GM12878 (cell line): ENCODE results near the gene MEIS1. TPM values are rescaled to one million over a fixed set of nuclear protein-coding genes. Genes with fewer than 3 reads are reported as not detected.

ENCODE experiments used
- ATAC-seq: fragments of 200-7000 bp; cut with Tn5 transposase; 3 replicates; pipeline ENCODE4 v1.9.1; 2020; ENCODE audit warnings: mild to moderate bottlenecking, moderate library complexity
- BruUV-seq: library from RNA; stranded (reverse); fragments of 400-500 nt; replicated peaks from 2 replicates; lab custom pipeline; 2021; lab: Mats Ljungman, UMichigan
- CTCF ChIA-PET: fragments of 300-600 bp; sonication (Branson Sonifier 250); formaldehyde crosslinking; extraction: SDS; loops from one replicate; lab custom pipeline; 2021; ENCODE audit warnings: inconsistent platforms; lab: Yijun Ruan, JAX
- POLR2A ChIA-PET: fragments of 350-600 bp; formaldehyde crosslinking; extraction: SDS; loops from one replicate; lab custom pipeline; 2021; ENCODE audit warnings: inconsistent platforms; lab: Charles Lee
- RAD21 ChIA-PET: fragments of 300-600 bp; sonication (Branson Sonifier 250); formaldehyde crosslinking; loops from one replicate; lab custom pipeline; 2023; ENCODE audit warnings: antibody characterized with exemption; ENCODE audit not compliant: unreplicated experiment; lab: Charles Lee
- SMC1A ChIA-PET: fragments of 300-600 bp; sonication (Branson Sonifier 250); formaldehyde crosslinking; loops from one replicate; lab custom pipeline; 2023; ENCODE audit not compliant: unreplicated experiment, uncharacterized antibody; lab: Charles Lee
- DNase-seq: peaks from one replicate; pipeline ENCODE4 v3.0.0-alpha.2; 2011; ENCODE audit warnings: low read depth, low spot score
- FAIRE-seq: peaks from 3 replicates; lab custom pipeline; 2011; peaks lifted over from hg19 to GRCh38; lab: Jason Lieb, UNC
- H2AFZ ChIP-seq: 2 replicates; pipeline ENCODE4 v1.6.0; 2011; ENCODE audit warnings: low read depth, low read length, control low read depth; ENCODE audit not compliant: control insufficient read depth
- H3K27ac ChIP-seq: 2 replicates; pipeline ENCODE4 v1.5.1; 2011; ENCODE audit warnings: control low read depth; ENCODE audit not compliant: control insufficient read depth, insufficient read depth
- H3K27me3 ChIP-seq, 2 experiments: replicated peaks in 1 of 2; 2 replicates each; pipeline versions ENCODE4 v1.6.0 to v1.6.1; 2011; ENCODE audit warnings: low read length in 1 of 2; ENCODE audit not compliant: control insufficient read depth in 2 of 2, insufficient read depth in 2 of 2
- H3K36me3 ChIP-seq, 2 experiments: 2 replicates each; pipeline ENCODE4 v1.5.1; 2011; ENCODE audit warnings: low read length in 1 of 2; ENCODE audit not compliant: control insufficient read depth in 2 of 2, insufficient read depth in 2 of 2
- H3K4me1 ChIP-seq: 2 replicates; pipeline ENCODE4 v1.6.1; 2011; ENCODE audit warnings: mild to moderate bottlenecking, low read length, moderate library complexity, mixed read lengths; ENCODE audit not compliant: control insufficient read depth, insufficient read depth
- H3K4me2 ChIP-seq: 2 replicates; pipeline ENCODE4 v1.6.0; 2011; ENCODE audit warnings: control low read depth; ENCODE audit not compliant: control insufficient read depth, insufficient read depth
- H3K4me3 ChIP-seq: fragments of 200-600 bp; sonication (generic); 2 replicates; pipeline ENCODE4 v1.5.1; 2016
- H3K79me2 ChIP-seq: 2 replicates; pipeline ENCODE4 v1.6.0; 2011; ENCODE audit warnings: low read length; ENCODE audit not compliant: control insufficient read depth, insufficient read depth
- H3K9ac ChIP-seq: 2 replicates; pipeline ENCODE4 v1.8.0; 2011; ENCODE audit warnings: low read length, control low read depth, mixed read lengths; ENCODE audit not compliant: control insufficient read depth, insufficient read depth
- H3K9me3 ChIP-seq: replicated peaks from 3 replicates; pipeline ENCODE4 v1.5.1; 2011; ENCODE audit warnings: mild to moderate bottlenecking, low read length; ENCODE audit not compliant: control insufficient read depth, insufficient read depth
- H4K20me1 ChIP-seq: 2 replicates; pipeline ENCODE4 v1.6.0; 2011; ENCODE audit not compliant: control insufficient read depth, insufficient read depth
- BCL11A ChIP-seq: IDR thresholded peaks from 2 replicates; pipeline ENCODE4 v1.6.1; 2011; ENCODE audit warnings: low read depth, low read length
- CBX3 ChIP-seq: fragments of 200-600 bp; sonication (generic); IDR thresholded peaks from 2 replicates; pipeline ENCODE4 v1.6.1; 2016; ENCODE audit warnings: low read depth, borderline replicate concordance
- DPF2 ChIP-seq: fragments of 450-650 bp; IDR thresholded peaks from 2 replicates; pipeline ENCODE4 v1.6.1; 2017; ENCODE audit warnings: mild to moderate bottlenecking
- HDAC6 ChIP-seq: fragments of 200-600 bp; sonication (generic); IDR thresholded peaks from one replicate; pipeline ENCODE4 v1.8.0; 2017; ENCODE audit warnings: antibody characterized with exemption; ENCODE audit not compliant: unreplicated experiment
- JUNB ChIP-seq: IDR thresholded peaks from 2 replicates; pipeline ENCODE4 v1.6.1; 2016; ENCODE audit warnings: antibody characterized with exemption, mild to moderate bottlenecking
- JUND ChIP-seq: IDR thresholded peaks from 2 replicates; pipeline ENCODE4 v1.6.1; 2012; ENCODE audit warnings: low read depth, mild to moderate bottlenecking, low read length, improper control_type of control experiment, moderate library complexity
- RBBP5 ChIP-seq: fragments of 200-600 bp; sonication (generic); conservative IDR thresholded peaks from 2 replicates; pipeline ENCODE4 v1.6.1; 2016
- SUZ12 ChIP-seq: fragments of 200-600 bp; sonication (generic); IDR thresholded peaks from one replicate; pipeline ENCODE4 v1.6.1; 2018; ENCODE audit warnings: antibody characterized with exemption, mild to moderate bottlenecking; ENCODE audit not compliant: unreplicated experiment
- WGBS: methylation state at CpG from one replicate; pipeline ENCODE4 v1.1.6; 2016; ENCODE audit warnings: low lambda C conversion rate; ENCODE audit not compliant: insufficient replicate concordance, insufficient coverage; ENCODE audit errors: missing lambda C conversion rate; 5-methylcytosine and 5-hydroxymethylcytosine counted together
- in situ Hi-C: fragments of 300-500 bp; cut with MboI; formaldehyde crosslinking; loops from 9 replicates; pipeline ENCODE4 v1.14.3; 2018; ENCODE audit warnings: mixed read lengths
- intact Hi-C: fragments of 100-400 bp; cut with micrococcal nuclease; formaldehyde crosslinking; loops from one replicate; pipeline ENCODE4 v1.14.2; 2022; ENCODE audit not compliant: unreplicated experiment
- polyA plus RNA-seq, 11 experiments: library from polyadenylated mRNA; depleted of rRNA in 4 of 11; unstranded in 6 of 11; stranded (reverse) in 5 of 11; fragments of >200 nt; fragmentation: Nextera tagmentation in 4 of 11; fragmentation: Illumina TruSeq in 1 of 11; extraction: Ambion mirVana in 4 of 11; extraction: Trizol in 1 of 11; gene quantifications; 1 replicate in 1 of 11; 2 replicates in 10 of 11; pipeline versions ENCODE4 v1.2.1 to v1.2.3, GENCODE V29; 2011 to 2016; ENCODE audit warnings: inconsistent platforms in 2 of 11, missing spikeins in 2 of 11, low read depth in 1 of 11
- total RNA-seq, 4 experiments: library from RNA; depleted of rRNA in 3 of 4; stranded (reverse); fragments of >200 nt in 3 of 4; fragmentation: Illumina TruSeq in 1 of 4; extraction: Trizol in 1 of 4; gene quantifications; 2 replicates each; pipeline versions ENCODE4 v1.2.1 to v1.2.3, GENCODE V29; 2013 to 2021
- TF ChIP-seq, protein P1 (sequence below): IDR thresholded peaks from 2 replicates; pipeline ENCODE4 v1.6.1; 2011; ENCODE audit warnings: low read depth, mild to moderate bottlenecking, low read length, moderate library complexity, borderline replicate concordance; ENCODE audit errors: extremely low read depth
- TF ChIP-seq, protein P2 (sequence below): IDR thresholded peaks from 2 replicates; pipeline ENCODE4 v1.6.1; 2012; ENCODE audit warnings: low read depth, low read length, improper control_type of control experiment

The MEIS1 gene
- total and polyA plus RNA-seq, 10 of the 15 experiments (the other 5 are each of a cell fraction or from before 2014, with no cell fraction given): 0.04 to 0.31 (median 0.14) TPM; not detected in 6

DNA sequence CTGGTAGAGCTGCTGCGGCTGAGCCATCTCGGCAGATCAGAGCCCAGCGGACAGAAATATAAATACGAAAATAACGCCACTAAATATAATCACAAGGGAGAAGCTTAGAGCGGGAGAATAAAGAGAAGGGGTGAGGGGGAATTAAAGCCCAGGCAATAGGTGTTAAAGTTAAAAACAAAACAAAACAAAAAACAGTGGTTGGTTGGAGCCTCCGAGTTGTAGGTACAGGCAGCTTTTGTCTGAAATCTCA, 1.3 kb upstream of the MEIS1 start (continued):
- TF ChIP-seq, protein P1, sequence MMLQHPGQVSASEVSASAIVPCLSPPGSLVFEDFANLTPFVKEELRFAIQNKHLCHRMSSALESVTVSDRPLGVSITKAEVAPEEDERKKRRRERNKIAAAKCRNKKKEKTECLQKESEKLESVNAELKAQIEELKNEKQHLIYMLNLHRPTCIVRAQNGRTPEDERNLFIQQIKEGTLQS: no peak
- TF ChIP-seq BCL11A (no peak), DPF2 (no peak), CBX3 (no peak), JUNB (no peak)
- TF ChIP-seq, protein P2, sequence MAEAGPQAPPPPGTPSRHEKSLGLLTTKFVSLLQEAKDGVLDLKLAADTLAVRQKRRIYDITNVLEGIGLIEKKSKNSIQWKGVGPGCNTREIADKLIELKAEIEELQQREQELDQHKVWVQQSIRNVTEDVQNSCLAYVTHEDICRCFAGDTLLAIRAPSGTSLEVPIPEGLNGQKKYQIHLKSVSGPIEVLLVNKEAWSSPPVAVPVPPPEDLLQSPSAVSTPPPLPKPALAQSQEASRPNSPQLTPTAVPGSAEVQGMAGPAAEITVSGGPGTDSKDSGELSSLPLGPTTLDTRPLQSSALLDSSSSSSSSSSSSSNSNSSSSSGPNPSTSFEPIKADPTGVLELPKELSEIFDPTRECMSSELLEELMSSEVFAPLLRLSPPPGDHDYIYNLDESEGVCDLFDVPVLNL: no peak

DNA sequence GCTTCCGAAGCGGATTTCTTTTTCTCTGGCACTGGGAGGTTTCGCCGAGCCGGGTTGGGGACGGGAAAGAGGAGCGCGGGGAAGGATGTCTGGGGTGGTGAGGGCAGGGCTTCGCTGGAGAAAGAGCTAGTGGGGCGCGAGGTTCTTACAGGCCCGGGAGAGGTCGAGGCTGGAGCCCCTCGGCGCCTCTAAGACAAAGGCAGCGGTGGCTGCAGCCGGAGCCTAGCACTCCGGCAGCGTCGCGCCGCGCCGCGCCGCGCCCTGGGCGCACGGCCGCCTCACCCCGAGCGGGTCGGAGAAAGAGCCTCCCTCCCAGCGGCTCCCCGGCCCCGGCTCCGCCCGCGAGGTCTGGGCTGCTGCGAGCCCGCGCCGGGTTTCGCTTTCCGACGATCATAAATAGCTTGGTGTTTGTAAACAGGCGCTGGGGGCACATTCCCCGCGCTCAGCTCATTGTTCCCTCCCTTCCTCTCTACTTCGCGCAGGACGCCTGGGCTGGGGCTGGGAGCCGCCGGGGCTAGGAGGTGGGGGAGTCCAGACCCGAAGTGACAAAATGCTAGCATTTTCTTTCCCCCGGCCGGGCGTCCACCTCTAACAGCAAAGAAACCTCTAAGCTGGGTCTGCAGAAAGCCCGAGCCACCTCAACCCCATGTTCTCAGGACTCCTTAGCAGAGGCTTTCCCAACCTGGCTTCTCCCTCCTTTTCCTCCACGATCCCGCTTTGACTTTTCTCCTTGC, 813 bp upstream of the MEIS1 start:
- H3K36me3 ChIP-seq: no peaks in the 10 kb centered on the region
- H3K9me3 ChIP-seq: no peaks in the 10 kb centered on the region; the same call in 2 of the 3 replicates
- peak overlapping the region; percentile 57; the same call in 1 of the 2 replicates for H3K4me3 ChIP-seq
- ChIA-PET POLR2A (no interaction called here), RAD21 (no interaction called here), CTCF (interaction anchor here (0.6 to 0.9 kb wide), 2 partner anchors 9 to 32 kb away, joined by 3 to 4 read pairs; no protein-coding TSS in a partner anchor), SMC1A (no interaction called here)
- no peaks in the 10 kb centered on the region for H3K79me2 ChIP-seq
- no peaks in the 10 kb centered on the region for H3K4me1 ChIP-seq
- peak; percentile 70 for ATAC-seq
- BruUV-seq: no TSS peak
- no peak for FAIRE-seq
- no peak overlapping the region for H3K27ac ChIP-seq
- no peak for DNase-seq
- H2AFZ ChIP-seq: peak overlapping the region; percentile 34; the same call in 1 of the 2 replicates
- WGBS: 10% methylated on average over 31 of the region's 61 CpGs
- intact Hi-C loops (loop anchor here (2.0 kb wide), 1 partner anchor 141 kb away; no protein-coding TSS in a partner anchor), in situ Hi-C loops (loop anchor here (25.0 kb wide), 2 partner anchors 1403 to 2003 kb away; no protein-coding TSS in a partner anchor)
- peaks cover 9 to 32% of the 10 kb centered on the region in 2 experiments for H3K27me3 ChIP-seq
- H4K20me1 ChIP-seq: no peaks in the 10 kb centered on the region
- H3K9ac ChIP-seq: no peak overlapping the region
- peak overlapping the region; percentile 61 for H3K4me2 ChIP-seq
- TF ChIP-seq SUZ12 (peak; percentile 59), RBBP5 (no peak), JUND (no peak), HDAC6 (peak; percentile 99)
